WTC11 (cell line): ENCODE measurements around the gene PRKCQ.

Source experiments
- ATF1 ChIP-seq: sonication (generic); formaldehyde crosslinking; IDR thresholded peaks from 2 replicates; pipeline ENCODE4 v1.8.1; 2023; ENCODE audit warnings: mild to moderate bottlenecking, moderate library complexity, missing genetic modification reagents
- MAX ChIP-seq: sonication (generic); formaldehyde crosslinking; IDR thresholded peaks from 2 replicates; pipeline ENCODE4 v1.8.0; 2022; ENCODE audit warnings: mild to moderate bottlenecking, missing genetic modification reagents
- NFYB ChIP-seq: sonication (generic); formaldehyde crosslinking; conservative IDR thresholded peaks from 2 replicates; pipeline ENCODE4 v1.8.0; 2022; ENCODE audit warnings: low read depth, missing genetic modification reagents
- ZNF317 ChIP-seq: sonication (generic); formaldehyde crosslinking; IDR thresholded peaks from 2 replicates; pipeline ENCODE4 v1.8.1; 2023; ENCODE audit warnings: low read depth, mild to moderate bottlenecking, moderate library complexity, missing genetic modification reagents, borderline replicate concordance
- TF ChIP-seq, protein P1 (sequence below): fragments of 200-600 bp; IDR thresholded peaks from 2 replicates; pipeline ENCODE4 v1.8.0; 2022; ENCODE audit warnings: antibody characterized with exemption

- TF ChIP-seq, protein P1, sequence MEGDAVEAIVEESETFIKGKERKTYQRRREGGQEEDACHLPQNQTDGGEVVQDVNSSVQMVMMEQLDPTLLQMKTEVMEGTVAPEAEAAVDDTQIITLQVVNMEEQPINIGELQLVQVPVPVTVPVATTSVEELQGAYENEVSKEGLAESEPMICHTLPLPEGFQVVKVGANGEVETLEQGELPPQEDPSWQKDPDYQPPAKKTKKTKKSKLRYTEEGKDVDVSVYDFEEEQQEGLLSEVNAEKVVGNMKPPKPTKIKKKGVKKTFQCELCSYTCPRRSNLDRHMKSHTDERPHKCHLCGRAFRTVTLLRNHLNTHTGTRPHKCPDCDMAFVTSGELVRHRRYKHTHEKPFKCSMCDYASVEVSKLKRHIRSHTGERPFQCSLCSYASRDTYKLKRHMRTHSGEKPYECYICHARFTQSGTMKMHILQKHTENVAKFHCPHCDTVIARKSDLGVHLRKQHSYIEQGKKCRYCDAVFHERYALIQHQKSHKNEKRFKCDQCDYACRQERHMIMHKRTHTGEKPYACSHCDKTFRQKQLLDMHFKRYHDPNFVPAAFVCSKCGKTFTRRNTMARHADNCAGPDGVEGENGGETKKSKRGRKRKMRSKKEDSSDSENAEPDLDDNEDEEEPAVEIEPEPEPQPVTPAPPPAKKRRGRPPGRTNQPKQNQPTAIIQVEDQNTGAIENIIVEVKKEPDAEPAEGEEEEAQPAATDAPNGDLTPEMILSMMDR: peak; percentile 78
- TF ChIP-seq ATF1 (CRISPR knock-in tag): no peak
- TF ChIP-seq NFYB: no peak
- no peak for TF ChIP-seq MAX (CRISPR knock-in tag)
- no peak for TF ChIP-seq ZNF317 (CRISPR knock-in tag)
These were observed 163.1 kb downstream of the PRKCQ start for GRCh38 chr10:6416892-6417512.
